HG02678 (cell line): Measurements from ENCODE around the gene AP2A2.
A peak's percentile ranks its signal among the peaks of the same experiment; 100 is the strongest.

Experiments used
- ATAC-seq: cut with Tn5 transposase; IDR thresholded peaks from one replicate; pipeline ENCODE4 v1.9.1; 2021; ENCODE audit warnings: mild to moderate bottlenecking, moderate library complexity; ENCODE audit not compliant: unreplicated experiment

The AP2A2 gene

GRCh38 chr11:923691-924405, 1.8 kb upstream of the AP2A2 start:
- no peak for ATAC-seq

GRCh38 chr11:924406-925157, 1.1 kb upstream of the AP2A2 start:
- no peak for ATAC-seq

GRCh38 chr11:925158-925495, 543 bp upstream of the AP2A2 start:
- peak; percentile 4 for ATAC-seq

- ATAC-seq, result no peak
Observed at GRCh38 chr11:926341-926916, 759 bp downstream of the AP2A2 start.

GRCh38 chr11:927871-928270, 2.2 kb downstream of the AP2A2 start:
- ATAC-seq, result no peak

GRCh38 chr11:928786-929185, 3.1 kb downstream of the AP2A2 start:
- ATAC-seq, result no peak

GRCh38 chr11:929405-929804, 3.7 kb downstream of the AP2A2 start:
- no peak for ATAC-seq

GRCh38 chr11:931385-931784, 5.7 kb downstream of the AP2A2 start:
- no peak for ATAC-seq

GRCh38 chr11:932435-932834, 6.8 kb downstream of the AP2A2 start:
- no peak for ATAC-seq

GRCh38 chr11:933142-933851, 7.6 kb downstream of the AP2A2 start:
- ATAC-seq, result no peak

GRCh38 chr11:933936-934335, 8.3 kb downstream of the AP2A2 start:
- ATAC-seq, result no peak

- no peak for ATAC-seq
Observed at GRCh38 chr11:934527-934926, 8.9 kb downstream of the AP2A2 start.

- no peak for ATAC-seq
Observed at GRCh38 chr11:936199-936598, 10.5 kb downstream of the AP2A2 start.

- ATAC-seq, result no peak
Observed at GRCh38 chr11:937841-938261, 12.2 kb downstream of the AP2A2 start.

GRCh38 chr11:940496-941135, 14.9 kb downstream of the AP2A2 start:
- ATAC-seq, result no peak

- no peak for ATAC-seq
Observed at GRCh38 chr11:942823-943222, 17.2 kb downstream of the AP2A2 start.

- ATAC-seq, result no peak
Observed at GRCh38 chr11:944711-945470, 19.2 kb downstream of the AP2A2 start.

GRCh38 chr11:945986-946385, 20.3 kb downstream of the AP2A2 start:
- no peak for ATAC-seq

- no peak for ATAC-seq
Observed at GRCh38 chr11:947744-948143, 22.1 kb downstream of the AP2A2 start.

- no peak for ATAC-seq
Observed at GRCh38 chr11:951507-951906, 25.8 kb downstream of the AP2A2 start.
